Islet of Langerhans (tissue), 1 donor: ENCODE data around the gene DOK3.

Experiments
- FAIRE-seq: peaks from one replicate; lab custom pipeline; 2011; peaks lifted over from hg19 to GRCh38; lab: Jason Lieb, UNC

Gene DOK3, protein sequence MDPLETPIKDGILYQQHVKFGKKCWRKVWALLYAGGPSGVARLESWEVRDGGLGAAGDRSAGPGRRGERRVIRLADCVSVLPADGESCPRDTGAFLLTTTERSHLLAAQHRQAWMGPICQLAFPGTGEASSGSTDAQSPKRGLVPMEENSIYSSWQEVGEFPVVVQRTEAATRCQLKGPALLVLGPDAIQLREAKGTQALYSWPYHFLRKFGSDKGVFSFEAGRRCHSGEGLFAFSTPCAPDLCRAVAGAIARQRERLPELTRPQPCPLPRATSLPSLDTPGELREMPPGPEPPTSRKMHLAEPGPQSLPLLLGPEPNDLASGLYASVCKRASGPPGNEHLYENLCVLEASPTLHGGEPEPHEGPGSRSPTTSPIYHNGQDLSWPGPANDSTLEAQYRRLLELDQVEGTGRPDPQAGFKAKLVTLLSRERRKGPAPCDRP

GRCh38 chr5:177509381-177509951 lies at the start of gene DOK3:
TSS of gene DOK3 (minus strand) at chr5:177509826. CDS start at chr5:177509540, 286 bp downstream.
- FAIRE-seq, result no peak

DNA sequence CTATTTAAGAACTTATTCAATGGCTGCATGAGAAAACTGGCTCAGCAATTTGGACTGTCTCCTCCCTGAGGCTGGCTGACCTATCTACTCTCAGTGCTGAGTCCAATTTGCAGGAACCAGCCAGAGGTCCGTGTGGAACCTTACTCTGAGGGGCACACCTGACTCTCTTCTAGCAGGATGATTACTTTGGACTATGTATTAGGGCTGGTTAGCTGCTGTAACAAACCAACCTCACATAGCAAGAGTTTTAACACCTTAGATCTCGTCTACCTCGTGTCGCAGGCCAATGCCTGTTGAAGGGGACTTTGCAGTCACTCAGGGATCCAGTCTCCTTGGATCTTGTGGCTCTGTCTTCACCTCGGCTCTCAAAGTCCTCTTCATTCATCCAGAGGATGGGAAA lies 48.2 kb upstream of the DOK3 start:
- no peak for FAIRE-seq

- FAIRE-seq, result no peak
Observed at GRCh38 chr5:177557041-177557647, 47.5 kb upstream of the DOK3 start.

DNA sequence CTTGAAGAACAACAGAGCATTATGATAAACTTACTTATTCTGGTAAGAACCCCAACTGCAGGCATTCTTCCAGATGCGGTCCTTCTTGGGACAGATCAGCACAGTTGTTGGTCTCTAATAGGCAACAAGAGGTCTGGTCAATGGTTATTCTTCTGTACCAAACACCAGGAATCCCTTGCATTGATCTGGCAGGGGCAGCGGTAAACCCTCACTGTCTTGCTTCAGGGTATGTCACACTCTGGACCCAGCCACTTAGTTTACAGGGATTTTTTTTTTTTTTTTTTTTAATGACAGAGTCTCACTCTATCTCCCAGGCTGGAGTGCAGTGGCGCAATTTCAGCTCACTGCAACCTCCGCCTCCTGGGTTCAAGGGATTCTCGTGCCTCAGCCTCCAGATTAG lies 46.0 kb upstream of the DOK3 start:
- FAIRE-seq, result no peak

DNA sequence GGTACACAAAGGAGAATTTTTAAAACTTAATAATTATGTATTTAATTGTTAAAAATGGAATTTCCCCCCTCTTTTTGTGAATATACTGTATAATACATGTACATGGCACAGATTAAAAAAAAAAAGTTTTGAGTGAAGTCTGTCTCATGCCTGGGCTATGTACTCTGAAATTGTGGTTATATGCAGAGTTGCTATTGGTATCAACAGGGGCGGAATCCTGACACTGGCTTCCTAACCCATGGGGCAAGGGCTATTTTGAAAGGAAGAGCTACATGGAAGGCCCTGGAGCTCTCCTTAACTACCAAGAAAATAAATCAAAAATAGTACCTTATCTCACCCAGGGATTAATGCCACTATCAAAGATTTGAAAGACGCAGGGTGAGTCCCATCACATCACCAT lies 45.6 kb upstream of the DOK3 start:
- no peak for FAIRE-seq

GRCh38 chr5:177554474-177555111 lies 45.0 kb upstream of the DOK3 start, which contains the start of gene FAM193B:
TSS of gene FAM193B (minus strand) at chr5:177554563. CDS start at chr5:177554458, 105 bp downstream.
- no peak for FAIRE-seq

- no peak for FAIRE-seq
Observed at GRCh38 chr5:177553671-177554429, 44.2 kb upstream of the DOK3 start.

DNA sequence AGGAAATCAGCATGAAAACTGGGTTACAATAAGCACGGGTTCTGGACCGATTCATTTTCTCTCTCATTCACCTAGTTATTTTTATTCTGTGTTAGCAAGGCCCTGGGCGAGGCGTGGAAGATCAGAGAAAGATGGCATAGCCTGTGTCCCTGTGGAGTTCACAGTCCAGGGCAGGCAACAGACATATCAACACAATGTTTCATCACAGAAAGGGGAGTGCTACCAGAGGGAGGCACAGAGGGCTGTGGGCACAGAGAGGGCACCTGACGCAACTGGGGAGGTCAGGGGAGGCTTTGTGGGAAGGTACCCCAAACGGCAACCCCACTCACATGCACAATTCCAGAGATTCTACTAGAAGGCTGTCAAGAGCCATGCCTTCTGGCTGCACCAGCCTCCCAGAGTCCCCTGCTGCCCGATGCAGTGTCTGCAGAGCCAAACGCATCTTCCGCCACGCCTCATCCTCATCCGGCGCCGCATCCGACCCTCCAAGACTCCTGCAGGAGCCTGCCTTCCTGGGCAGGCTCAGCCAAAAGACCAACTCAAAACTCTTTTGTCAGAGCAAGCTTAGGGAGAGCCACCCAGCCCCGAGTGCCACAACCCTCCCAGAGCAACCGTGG lies 43.3 kb upstream of the DOK3 start:
- FAIRE-seq, result no peak

- no peak for FAIRE-seq
Observed at GRCh38 chr5:177550122-177550521, 40.5 kb upstream of the DOK3 start.

DNA sequence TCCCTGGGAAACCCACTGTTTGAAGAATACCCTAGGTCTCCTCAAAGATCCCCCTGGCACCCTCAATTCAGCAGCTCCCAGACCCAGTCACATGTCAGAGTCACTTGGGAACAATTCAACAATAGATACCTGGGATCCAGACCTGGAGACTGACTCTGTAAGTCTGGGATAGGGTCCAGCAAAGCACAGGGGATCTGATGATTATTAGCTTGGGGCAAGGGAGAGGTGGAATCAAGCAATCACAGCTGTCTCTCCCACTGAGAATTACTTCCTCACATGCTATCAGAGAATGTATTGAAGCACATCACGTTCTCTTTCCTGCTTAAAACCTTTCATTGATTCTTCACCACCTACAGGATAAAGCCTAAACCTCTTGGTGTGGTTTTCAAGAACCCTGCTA lies 38.9 kb upstream of the DOK3 start:
- FAIRE-seq, result no peak

DNA sequence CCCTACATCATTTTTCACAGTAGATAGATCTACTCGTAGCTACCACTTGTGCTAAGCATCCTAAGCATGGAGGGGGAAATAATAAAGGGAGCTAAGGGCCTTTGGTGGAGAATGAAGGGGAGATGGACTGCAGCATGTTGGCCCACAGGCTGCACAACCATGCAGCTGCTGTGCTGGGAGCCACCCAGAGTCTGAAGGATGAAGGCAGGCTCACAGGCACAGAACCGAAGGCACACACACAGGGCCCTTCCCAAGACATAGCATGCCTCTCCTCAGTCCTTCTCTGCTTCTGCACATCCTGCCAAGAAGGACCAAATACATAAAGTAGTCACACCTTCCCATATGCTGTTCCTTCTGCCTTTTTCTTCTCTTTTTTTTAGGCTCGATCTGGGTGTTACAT lies 38.1 kb upstream of the DOK3 start:
- FAIRE-seq, result no peak

- FAIRE-seq, result no peak
Observed at GRCh38 chr5:177546258-177546741, 36.7 kb upstream of the DOK3 start.

- no peak for FAIRE-seq
Observed at GRCh38 chr5:177545487-177546257, 36.0 kb upstream of the DOK3 start.

DNA sequence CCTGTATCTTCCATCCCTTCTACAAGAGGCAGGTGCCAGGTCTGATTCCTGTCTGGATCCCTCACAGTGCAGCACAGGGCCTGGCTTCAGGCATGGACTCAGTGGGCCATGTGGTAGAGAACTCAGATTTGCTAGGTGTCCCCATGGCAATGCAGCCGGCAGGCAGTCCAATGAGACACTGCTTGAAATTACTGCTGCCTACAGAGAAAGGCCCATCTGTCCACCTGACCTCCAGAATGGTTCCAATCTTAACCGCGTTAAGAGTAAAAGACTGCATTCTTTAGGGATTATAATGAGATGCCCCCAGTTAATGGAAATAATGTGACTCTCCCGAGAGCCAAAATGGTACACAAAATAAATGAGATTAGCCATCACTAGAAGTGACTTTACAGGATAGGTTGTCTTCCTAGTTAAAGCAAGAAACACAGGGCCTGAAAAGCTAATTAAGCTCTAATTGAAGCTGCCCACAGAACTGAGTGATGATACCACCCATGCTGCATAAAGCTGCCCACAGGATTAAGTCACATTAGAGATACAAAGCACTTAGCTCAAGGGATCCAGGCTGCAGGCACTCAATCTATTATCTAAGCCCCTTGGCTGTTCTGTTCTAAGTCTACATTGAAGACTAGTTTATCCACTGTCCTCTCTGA lies 33.3 kb upstream of the DOK3 start:
- FAIRE-seq, result no peak

- FAIRE-seq, result no peak
Observed at GRCh38 chr5:177540438-177540837, 30.8 kb upstream of the DOK3 start.

GRCh38 chr5:177539411-177539810 lies 29.8 kb upstream of the DOK3 start:
- FAIRE-seq, result no peak

GRCh38 chr5:177538876-177539275 lies 29.2 kb upstream of the DOK3 start:
- no peak for FAIRE-seq

DNA sequence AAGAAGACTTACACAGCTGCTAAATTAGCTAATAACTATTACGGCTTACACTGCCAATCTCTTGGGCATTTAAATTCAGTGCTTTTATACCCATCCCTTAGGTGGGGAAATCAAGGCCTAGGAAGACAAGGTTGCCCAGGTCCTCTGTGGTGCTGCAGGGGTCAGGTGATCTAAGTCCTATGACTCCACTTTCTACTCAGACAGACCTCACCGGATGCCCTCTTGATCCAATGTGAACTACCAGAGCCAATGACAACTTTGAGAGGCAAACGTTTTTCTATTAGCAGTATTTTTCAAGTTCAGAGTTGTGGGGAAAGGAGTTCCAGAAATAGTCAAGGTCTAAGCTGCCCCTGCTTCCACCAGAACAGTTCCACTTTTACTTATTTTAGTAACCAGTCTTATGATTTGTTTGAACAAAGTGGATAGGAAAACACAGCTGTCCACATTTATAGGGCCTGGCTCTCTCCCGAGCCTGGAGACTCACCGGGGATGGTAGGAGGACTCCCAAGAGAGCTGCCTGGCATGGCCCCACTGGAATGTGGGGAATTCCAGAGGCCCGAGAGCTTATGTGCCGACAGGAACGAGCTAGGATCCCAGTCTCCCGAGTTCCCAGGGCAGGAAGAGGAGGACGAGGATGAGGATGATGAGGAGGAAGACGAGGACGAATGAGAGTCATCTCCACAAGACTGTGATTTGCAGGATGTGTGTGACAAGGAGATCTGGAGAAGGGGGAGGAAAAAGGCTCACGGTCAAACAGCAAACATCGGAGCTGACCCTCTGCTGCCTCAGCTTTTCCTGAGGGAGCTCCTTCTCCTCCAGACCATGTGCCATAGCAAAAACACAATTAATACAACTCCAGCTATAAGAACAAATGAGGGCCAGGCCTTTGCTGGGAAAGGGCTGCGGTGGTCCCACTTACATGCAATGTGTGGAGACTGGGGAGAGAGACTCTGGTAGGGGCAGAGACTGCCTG lies 28.0 kb upstream of the DOK3 start:
- no peak for FAIRE-seq

DNA sequence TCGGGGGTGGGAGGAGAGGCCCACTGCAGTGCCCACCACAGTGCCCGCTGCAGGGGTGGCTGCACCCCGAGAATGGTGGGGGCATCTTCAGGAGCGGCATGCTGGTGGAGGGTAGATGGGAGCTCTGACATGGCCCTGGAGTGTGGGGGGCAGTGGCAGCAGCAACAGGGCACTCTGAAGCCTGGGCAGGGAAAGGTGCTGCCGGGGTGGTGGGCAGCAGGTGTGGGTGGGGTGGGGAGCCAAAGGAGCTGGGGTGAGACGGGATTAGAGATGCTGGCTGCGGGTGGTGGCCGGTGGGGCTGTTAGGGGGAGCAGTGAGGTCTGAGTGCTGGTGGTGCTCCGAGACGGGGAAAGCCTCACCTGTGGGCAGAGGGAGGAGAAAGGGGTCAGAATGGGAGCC lies 26.8 kb upstream of the DOK3 start:
- no peak for FAIRE-seq
